Stimulated activated naive B cell treated with anti-CD40 and anti-IgM and Interleukin-4, amounts not matched to agents 10 μg/mL and 1 μg/mL and 100 μg/mL, for 72 hours (primary cell): ENCODE data around the gene A3GALT2.

Experiments used
- ATAC-seq, 2 donors: fragments of 150-1000 bp; cut with Tn5 transposase; replicated peaks; 2 replicates each; pipeline ENCODE4 v1.10.0; 2021; ENCODE audit warnings: moderate library complexity in 1 of 2
- DNase-seq: peaks from one replicate; pipeline ENCODE4 v3.0.0; 2021
- H3K27ac Mint-ChIP-seq: one replicate; pipeline ENCODE4 v1.8.0; 2022; ENCODE audit warnings: mild to moderate bottlenecking, mixed read lengths
- H3K27me3 Mint-ChIP-seq, 2 donors: one replicate each; pipeline ENCODE4 v1.8.0; 2022; ENCODE audit warnings: mixed read lengths in 2 of 2
- H3K36me3 Mint-ChIP-seq, 2 donors: one replicate each; pipeline ENCODE4 v1.8.0; 2022; ENCODE audit warnings: mixed read lengths in 2 of 2, mild to moderate bottlenecking in 1 of 2
- H3K4me1 Mint-ChIP-seq, 2 donors: one replicate each; pipeline ENCODE4 v1.8.0; 2022; ENCODE audit warnings: mixed read lengths in 2 of 2, mild to moderate bottlenecking in 1 of 2
- H3K4me3 Mint-ChIP-seq, 2 donors: one replicate each; pipeline ENCODE4 v1.8.0; 2022; ENCODE audit warnings: mild to moderate bottlenecking in 2 of 2, mixed read lengths in 2 of 2, moderate library complexity in 1 of 2
- H3K9me3 Mint-ChIP-seq, 2 donors: one replicate each; pipeline ENCODE4 v1.8.0; 2022; ENCODE audit warnings: mixed read lengths in 2 of 2, mild to moderate bottlenecking in 1 of 2

A3GALT2 gene

DNA sequence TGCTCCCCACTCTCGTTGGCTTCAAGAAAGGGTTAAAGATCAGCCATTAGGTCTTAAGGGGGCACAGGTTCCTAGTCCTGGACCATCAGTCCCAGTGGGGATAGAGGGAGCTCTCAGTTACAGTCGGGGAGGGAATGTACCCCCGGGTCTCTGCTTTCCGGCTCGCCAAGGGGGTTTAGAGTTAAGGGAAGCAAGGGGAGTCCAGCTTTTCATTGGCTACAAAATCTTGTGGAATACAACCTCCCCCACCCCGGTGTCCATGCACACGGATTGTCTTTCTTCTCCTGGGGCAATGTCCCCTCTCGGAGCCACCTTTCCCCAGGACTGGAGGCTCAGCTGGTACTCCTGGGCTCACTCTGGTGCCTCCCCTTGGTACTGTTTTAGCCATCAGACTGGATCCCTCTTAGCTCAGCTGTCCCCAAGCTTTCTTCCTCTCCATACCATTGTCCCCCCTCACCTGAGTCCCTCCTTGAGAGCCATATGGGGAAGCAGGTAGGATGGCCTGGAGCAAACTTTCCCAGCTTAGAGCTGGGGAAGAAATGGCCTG is at the start of gene A3GALT2:
Gene A3GALT2 (minus strand): TSS at position 480 of the 547 bp plus-strand sequence. CDS start 0 bp downstream, at position 480.
- no peak for ATAC-seq
- Mint-ChIP-seq H3K36me3 (peaks cover 6 to 28% of the 10 kb centered on the region in 2 donors), H3K27ac (peak within 1 kb of the TSS; percentile 7), H3K27me3 (peaks cover 0 to 6% of the 10 kb centered on the region in 2 donors), H3K9me3 (no peaks in the 10 kb centered on the region), H3K4me1 (peaks cover 0 to 3% of the 10 kb centered on the region in 2 donors), H3K4me3 (no peak within 1 kb of the TSS)
- DNase-seq = no peak

GRCh38 chr1:33370301-33370700 is 49.4 kb upstream of the A3GALT2 start:
- H3K27me3 Mint-ChIP-seq = peaks cover 17 to 29% of the 10 kb centered on the region in 2 donors
- H3K36me3 Mint-ChIP-seq = no peaks in the 10 kb centered on the region
- no peak overlapping the region for H3K4me3 Mint-ChIP-seq
- H3K27ac Mint-ChIP-seq = no peak overlapping the region
- no peaks in the 10 kb centered on the region for H3K9me3 Mint-ChIP-seq
- DNase-seq (no peak), ATAC-seq (no peak)
- H3K4me1 Mint-ChIP-seq = peaks cover 2 to 11% of the 10 kb centered on the region in 2 donors

GRCh38 chr1:33369764-33370163 is 48.9 kb upstream of the A3GALT2 start:
- ATAC-seq (no peak), DNase-seq (no peak)
- no peaks in the 10 kb centered on the region for H3K9me3 Mint-ChIP-seq
- peaks cover 2 to 11% of the 10 kb centered on the region in 2 donors for H3K4me1 Mint-ChIP-seq
- H3K4me3 Mint-ChIP-seq = no peak overlapping the region
- peaks cover 17 to 29% of the 10 kb centered on the region in 2 donors for H3K27me3 Mint-ChIP-seq
- H3K27ac Mint-ChIP-seq = no peak overlapping the region
- H3K36me3 Mint-ChIP-seq = no peaks in the 10 kb centered on the region

DNA sequence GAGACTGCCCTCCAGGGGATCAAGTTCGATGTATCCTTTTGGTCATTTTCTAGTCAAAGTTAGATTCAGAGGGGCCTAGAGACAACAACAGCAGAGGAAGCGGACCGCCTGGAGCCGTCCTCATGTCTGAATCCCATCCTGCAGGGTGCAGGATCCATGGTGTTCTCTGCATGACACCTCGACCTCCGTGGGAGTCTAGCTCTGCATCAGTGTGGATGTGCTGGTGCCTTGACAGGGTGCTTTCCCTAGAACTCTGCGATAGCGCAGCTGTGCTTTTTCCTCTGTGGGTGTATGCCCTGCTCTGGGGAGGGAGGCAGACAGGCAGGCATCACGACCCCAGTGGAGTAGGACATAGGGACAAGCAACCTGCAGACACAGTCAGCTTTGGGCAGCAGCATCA is 48.2 kb upstream of the A3GALT2 start:
- DNase-seq (no peak), ATAC-seq (no peak)
- Mint-ChIP-seq H3K9me3 (no peaks in the 10 kb centered on the region), H3K27me3 (peaks cover 17 to 29% of the 10 kb centered on the region in 2 donors), H3K4me1 (peaks cover 3 to 11% of the 10 kb centered on the region in 2 donors), H3K4me3 (no peak overlapping the region), H3K36me3 (no peaks in the 10 kb centered on the region), H3K27ac (no peak overlapping the region)

- no peak overlapping the region for H3K4me3 Mint-ChIP-seq
- no peak for DNase-seq
- H3K4me1 Mint-ChIP-seq = peaks cover 3 to 11% of the 10 kb centered on the region in 2 donors
- no peak overlapping the region for H3K27ac Mint-ChIP-seq
- H3K36me3 Mint-ChIP-seq = no peaks in the 10 kb centered on the region
- H3K27me3 Mint-ChIP-seq = peaks cover 17 to 29% of the 10 kb centered on the region in 2 donors
- no peaks in the 10 kb centered on the region for H3K9me3 Mint-ChIP-seq
- no peak for ATAC-seq
Observed at GRCh38 chr1:33368431-33368830, 47.5 kb upstream of the A3GALT2 start.

DNA sequence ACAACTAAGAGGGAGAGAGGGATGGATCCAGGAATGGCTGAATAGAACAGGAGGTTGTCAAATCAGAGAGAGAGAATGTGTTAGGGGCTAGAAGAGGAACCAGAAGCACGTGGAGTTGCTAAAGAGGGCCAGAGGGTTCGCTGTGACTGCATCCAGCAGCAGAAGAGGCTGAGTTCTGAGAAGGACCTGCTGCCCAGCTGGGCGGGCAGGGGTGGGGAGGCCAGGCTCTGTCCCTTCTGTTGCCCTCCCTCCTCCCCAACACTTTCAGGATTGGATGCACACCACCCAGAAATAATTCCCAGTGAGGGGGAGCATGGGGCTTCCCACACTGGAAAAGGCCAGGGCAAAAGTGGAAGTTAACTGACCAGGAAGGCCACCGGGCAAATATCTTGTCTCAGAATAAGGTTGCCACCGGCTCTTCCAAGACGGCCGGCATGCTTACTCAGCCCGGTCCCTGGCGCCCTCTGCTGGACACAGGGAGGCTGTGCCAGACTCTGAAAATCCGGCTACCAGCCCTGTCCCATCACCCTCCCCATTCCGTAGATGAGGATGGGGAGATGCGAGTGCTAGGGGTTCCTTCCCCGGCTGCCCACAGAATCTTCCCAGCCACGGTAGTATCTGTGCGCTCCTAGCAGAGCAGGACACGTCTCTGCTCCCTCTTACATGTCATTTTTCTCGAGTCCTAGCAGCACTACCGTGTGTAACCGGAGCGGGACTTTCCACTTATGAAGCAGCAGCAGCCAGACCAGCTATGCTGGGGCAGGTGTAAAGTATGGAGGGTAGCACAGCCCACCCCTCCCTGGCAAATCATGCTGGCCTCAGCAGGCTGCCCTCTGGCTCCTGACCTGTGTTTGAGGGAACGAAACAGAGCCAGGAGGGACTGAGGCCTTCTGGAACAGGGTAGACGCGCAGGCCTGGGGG is 46.8 kb upstream of the A3GALT2 start:
- DNase-seq = peak; percentile 65
- Mint-ChIP-seq H3K9me3 (no peaks in the 10 kb centered on the region), H3K27ac (peak overlapping the region; percentile 4), H3K4me1 (peaks cover 3 to 11% of the 10 kb centered on the region in 2 donors), H3K27me3 (peaks cover 17 to 28% of the 10 kb centered on the region in 2 donors), H3K36me3 (no peaks in the 10 kb centered on the region), H3K4me3 (no peak overlapping the region)
- ATAC-seq = peak; percentile 95 to 97

DNA sequence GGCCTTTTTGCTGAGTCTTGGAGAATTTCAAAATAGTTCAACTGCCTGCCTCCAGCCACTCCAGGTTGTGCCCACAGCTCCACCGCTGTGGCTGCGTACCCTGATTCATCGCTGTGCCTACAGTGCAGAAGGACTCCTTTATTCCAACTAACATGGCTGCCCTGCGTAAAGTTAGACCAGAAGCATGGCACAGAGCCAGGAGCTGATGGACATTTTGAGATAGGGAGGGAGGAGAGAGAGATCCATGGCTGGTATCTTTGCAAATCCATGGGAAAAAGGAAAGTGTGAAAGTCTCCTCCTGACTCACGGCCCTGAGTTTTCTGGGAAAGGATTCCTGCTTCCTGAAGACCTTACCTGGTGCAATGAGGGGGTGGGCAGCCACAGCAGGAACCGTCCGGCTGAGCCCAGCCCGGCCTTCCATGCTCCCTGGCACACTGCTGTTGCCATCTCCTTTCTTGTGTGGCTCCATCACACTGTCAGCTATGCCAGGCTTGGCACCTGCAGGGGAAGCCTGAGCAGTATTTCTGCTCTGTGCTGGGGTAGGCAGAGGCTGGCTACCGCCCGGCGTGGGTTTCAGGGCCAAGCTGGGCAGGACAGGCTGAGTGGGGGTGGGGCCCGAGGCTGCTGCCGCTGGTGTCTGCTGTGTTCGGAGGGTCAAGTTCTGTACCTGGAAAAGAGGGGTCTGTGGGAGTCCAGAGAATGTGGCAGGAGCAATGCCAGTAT is 46.0 kb upstream of the A3GALT2 start:
- ATAC-seq (no peak), DNase-seq (no peak)
- H3K27me3 Mint-ChIP-seq = peaks cover 11 to 23% of the 10 kb centered on the region in 2 donors
- no peaks in the 10 kb centered on the region for H3K9me3 Mint-ChIP-seq
- peaks cover 3 to 11% of the 10 kb centered on the region in 2 donors for H3K4me1 Mint-ChIP-seq
- H3K4me3 Mint-ChIP-seq = no peak overlapping the region
- H3K36me3 Mint-ChIP-seq = no peaks in the 10 kb centered on the region
- peak overlapping the region; percentile 4 for H3K27ac Mint-ChIP-seq

DNA sequence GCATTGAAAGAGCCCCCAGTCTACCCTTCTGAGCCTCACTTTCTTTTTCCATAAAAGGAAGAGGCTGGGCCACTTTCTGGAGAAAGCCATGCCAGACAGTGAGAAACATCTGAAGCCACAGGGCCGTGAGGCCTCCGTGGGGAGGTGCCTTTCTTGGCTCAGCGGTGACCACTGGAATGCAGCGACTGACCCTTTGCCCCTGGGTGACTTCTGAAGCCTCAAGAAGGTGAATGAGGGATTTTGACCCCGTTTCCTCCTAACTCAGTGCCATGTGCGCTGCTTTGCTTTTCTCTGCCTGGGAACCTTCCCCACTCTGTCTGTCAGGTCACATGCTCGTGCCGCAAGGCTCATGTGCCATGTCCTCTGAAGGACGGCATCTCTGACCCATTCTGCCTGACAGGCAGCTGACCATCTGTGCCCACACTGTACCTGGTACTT is 44.7 kb upstream of the A3GALT2 start:
- DNase-seq = no peak
- Mint-ChIP-seq H3K27me3 (peaks cover 10 to 23% of the 10 kb centered on the region in 2 donors), H3K36me3 (no peaks in the 10 kb centered on the region), H3K9me3 (no peaks in the 10 kb centered on the region), H3K4me3 (no peak overlapping the region), H3K27ac (no peak overlapping the region), H3K4me1 (peaks cover 6 to 16% of the 10 kb centered on the region in 2 donors)
- ATAC-seq = no peak

GRCh38 chr1:33364565-33364918 is 43.6 kb upstream of the A3GALT2 start:
- ATAC-seq (no peak), DNase-seq (no peak)
- H3K4me1 Mint-ChIP-seq = peaks cover 9 to 16% of the 10 kb centered on the region in 2 donors
- no peaks in the 10 kb centered on the region for H3K9me3 Mint-ChIP-seq
- no peak overlapping the region for H3K27ac Mint-ChIP-seq
- peaks cover 10 to 18% of the 10 kb centered on the region in 2 donors for H3K27me3 Mint-ChIP-seq
- no peaks in the 10 kb centered on the region for H3K36me3 Mint-ChIP-seq
- H3K4me3 Mint-ChIP-seq = no peak overlapping the region

DNA sequence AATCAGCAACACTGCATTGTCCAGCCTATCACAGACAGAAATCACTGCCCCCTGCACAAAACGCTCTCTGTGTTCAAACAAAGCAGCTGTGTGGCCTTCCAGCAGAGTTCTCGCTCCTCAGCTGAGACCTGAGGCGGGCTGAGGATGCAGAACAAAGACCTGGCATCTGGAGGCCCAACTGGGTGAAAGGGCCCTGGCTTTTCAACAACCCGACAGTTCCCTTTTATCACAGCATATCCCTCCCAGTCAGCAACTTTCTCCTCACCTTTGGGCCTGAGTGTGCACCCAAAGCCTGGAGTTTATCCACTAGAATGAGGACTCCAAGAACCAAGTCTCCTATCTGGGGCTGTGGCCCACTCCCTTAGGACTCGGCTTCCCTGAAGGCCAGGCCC is 42.6 kb upstream of the A3GALT2 start:
- no peak overlapping the region for H3K4me3 Mint-ChIP-seq
- H3K36me3 Mint-ChIP-seq = no peaks in the 10 kb centered on the region
- H3K4me1 Mint-ChIP-seq = peaks cover 12 to 16% of the 10 kb centered on the region in 2 donors
- DNase-seq = no peak
- ATAC-seq = no peak
- no peaks in the 10 kb centered on the region for H3K9me3 Mint-ChIP-seq
- peaks cover 4 to 12% of the 10 kb centered on the region in 2 donors for H3K27me3 Mint-ChIP-seq
- H3K27ac Mint-ChIP-seq = no peak overlapping the region

GRCh38 chr1:33363021-33363420 is 42.1 kb upstream of the A3GALT2 start:
- peaks cover 12 to 15% of the 10 kb centered on the region in 2 donors for H3K4me1 Mint-ChIP-seq
- H3K4me3 Mint-ChIP-seq = no peak overlapping the region

DNA sequence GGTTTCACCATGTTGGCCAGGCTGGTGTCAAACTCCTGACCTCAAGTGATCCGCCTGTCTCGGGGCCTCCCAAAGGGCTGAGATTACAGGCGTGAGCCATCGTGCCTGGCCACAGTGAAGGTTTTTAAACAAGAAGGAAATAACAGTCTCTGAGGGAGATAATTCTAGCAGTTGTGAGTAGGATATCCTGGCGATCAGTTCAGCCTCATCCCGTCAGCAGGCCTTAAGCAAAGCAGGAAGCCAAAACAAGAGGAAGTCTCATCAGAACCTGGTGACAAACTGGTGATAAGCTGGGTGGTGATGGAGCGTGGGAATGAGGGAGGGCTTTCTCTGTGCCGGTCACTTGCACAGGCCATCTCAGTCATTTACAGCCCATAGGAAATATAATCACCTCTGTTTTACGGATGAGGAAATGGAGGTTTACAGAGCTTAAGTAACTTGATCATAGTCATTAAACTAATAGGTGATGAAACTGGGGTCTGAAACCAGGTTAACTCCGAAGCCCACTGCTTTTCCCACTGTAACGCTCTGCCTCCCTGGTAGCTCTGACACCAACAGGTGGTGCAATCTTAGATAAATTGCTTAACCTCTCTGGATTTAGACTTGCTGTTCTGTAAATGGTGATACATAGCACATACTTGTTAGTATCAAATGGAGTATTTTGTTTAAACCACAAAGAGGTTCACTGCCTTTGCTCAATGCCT is 40.8 kb upstream of the A3GALT2 start:
- Mint-ChIP-seq H3K4me1 (peaks cover 5 to 10% of the 10 kb centered on the region in 2 donors), H3K36me3 (no peaks in the 10 kb centered on the region), H3K27me3 (peaks cover 0 to 4% of the 10 kb centered on the region in 2 donors), H3K27ac (no peak overlapping the region), H3K4me3 (no peak overlapping the region), H3K9me3 (no peaks in the 10 kb centered on the region)
- no peak for DNase-seq
- ATAC-seq = no peak

More at GRCh38 chr1:33363021-33363420, 42.1 kb upstream of the A3GALT2 start:
- ATAC-seq (no peak), DNase-seq (no peak)
- no peak overlapping the region for H3K27ac Mint-ChIP-seq
- H3K27me3 Mint-ChIP-seq = peaks cover 4 to 12% of the 10 kb centered on the region in 2 donors
- H3K36me3 Mint-ChIP-seq = no peaks in the 10 kb centered on the region
- H3K9me3 Mint-ChIP-seq = no peaks in the 10 kb centered on the region

- Mint-ChIP-seq H3K27me3 (peaks cover 0 to 4% of the 10 kb centered on the region in 2 donors), H3K9me3 (no peaks in the 10 kb centered on the region), H3K36me3 (no peaks in the 10 kb centered on the region), H3K27ac (no peak overlapping the region), H3K4me1 (peaks cover 5 to 10% of the 10 kb centered on the region in 2 donors), H3K4me3 (no peak overlapping the region)
- ATAC-seq (no peak), DNase-seq (no peak)
Observed at GRCh38 chr1:33360367-33360766, 39.5 kb upstream of the A3GALT2 start.

DNA sequence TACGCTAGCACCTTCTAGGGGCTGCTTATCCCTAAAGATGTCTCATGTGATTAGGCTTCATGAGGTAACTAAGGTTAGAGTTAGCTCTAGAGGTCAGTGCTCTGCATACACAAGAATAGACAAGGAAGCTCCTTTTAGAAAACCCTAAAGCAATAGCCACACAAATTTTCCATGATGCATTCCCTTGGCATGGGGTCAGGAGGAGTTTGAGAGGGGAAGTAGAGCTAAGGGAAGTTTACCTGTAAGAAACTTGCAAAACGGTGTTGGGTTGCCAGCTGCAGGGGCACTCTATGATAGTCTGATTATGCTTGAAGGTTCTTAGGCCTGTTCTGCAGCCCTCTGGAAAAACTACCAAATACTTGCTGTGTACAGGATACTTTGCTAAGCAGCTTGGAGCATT is 39.0 kb upstream of the A3GALT2 start:
- peaks cover 0 to 4% of the 10 kb centered on the region in 2 donors for H3K27me3 Mint-ChIP-seq
- H3K4me3 Mint-ChIP-seq = no peak overlapping the region
- peaks cover 5 to 10% of the 10 kb centered on the region in 2 donors for H3K4me1 Mint-ChIP-seq
- DNase-seq (no peak), ATAC-seq (no peak)
- H3K9me3 Mint-ChIP-seq = no peaks in the 10 kb centered on the region
- no peaks in the 10 kb centered on the region for H3K36me3 Mint-ChIP-seq
- H3K27ac Mint-ChIP-seq = no peak overlapping the region
